ENCODE results near the gene NEUROD1.
"Not testable (repeated sequence)": the region's sequence is repeated elsewhere in the genome, so short reads cannot be mapped to it uniquely, and the experiment has no call there.

NEUROD1 gene

DNA sequence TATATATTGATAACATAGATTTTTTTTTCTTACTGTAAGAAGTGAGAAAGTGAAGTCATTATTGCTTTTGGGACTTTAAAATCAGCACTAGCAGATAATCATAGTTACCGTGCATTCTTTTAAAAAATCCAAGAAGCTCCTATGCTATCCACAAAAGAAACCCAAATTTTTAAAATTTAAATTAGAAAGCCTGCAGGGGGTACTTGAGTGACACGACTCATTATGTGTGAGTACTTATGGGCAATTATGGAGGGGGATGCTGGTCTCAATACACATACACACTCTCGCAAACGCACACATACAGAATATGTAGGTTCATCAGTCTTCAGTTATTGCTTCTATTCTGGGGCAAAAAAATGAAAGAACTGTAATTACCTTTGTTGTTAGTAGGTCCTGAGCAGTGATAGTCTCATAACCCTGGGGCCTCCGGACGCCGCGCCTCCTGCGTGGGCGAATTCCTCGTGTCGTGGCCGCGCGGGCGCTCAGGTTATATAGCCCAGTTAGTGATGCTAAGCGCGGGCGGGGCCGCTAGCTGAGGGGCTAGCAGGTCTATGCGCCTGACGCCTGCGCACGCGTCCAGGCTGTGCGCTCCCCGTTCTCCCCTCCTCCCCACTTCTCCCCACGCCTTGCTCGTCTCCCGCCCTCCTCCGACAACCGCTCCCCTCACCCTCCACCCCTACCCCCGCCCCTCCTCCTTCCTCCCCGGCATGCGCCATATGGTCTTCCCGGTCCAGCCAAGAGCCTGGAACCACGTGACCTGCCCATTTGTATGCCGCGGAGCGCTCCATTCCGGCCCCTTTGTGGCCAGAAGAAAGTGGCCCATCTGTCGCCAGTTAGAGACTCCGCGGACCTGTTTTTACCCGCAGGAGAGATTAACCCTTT, at the start of gene NEUROD1:
TSS of gene NEUROD1 (minus strand) at position 463 of the 882 bp plus-strand sequence. CDS start 1,657 bp downstream, outside the sequence.
- no peak for DNase-seq (ENCODE audit: low read depth, low spot score)
- POLR2A ChIA-PET, result no interaction called here
- H3K4me3 ChIP-seq (ENCODE audit: low read depth, low read length), result no peak within 1 kb of the TSS
- CTCF ChIA-PET, result no interaction called here
- TF ChIP-seq, protein P1, sequence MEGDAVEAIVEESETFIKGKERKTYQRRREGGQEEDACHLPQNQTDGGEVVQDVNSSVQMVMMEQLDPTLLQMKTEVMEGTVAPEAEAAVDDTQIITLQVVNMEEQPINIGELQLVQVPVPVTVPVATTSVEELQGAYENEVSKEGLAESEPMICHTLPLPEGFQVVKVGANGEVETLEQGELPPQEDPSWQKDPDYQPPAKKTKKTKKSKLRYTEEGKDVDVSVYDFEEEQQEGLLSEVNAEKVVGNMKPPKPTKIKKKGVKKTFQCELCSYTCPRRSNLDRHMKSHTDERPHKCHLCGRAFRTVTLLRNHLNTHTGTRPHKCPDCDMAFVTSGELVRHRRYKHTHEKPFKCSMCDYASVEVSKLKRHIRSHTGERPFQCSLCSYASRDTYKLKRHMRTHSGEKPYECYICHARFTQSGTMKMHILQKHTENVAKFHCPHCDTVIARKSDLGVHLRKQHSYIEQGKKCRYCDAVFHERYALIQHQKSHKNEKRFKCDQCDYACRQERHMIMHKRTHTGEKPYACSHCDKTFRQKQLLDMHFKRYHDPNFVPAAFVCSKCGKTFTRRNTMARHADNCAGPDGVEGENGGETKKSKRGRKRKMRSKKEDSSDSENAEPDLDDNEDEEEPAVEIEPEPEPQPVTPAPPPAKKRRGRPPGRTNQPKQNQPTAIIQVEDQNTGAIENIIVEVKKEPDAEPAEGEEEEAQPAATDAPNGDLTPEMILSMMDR (IDR thresholded peaks at IDR 0.05; ENCODE audit: insufficient read depth, low read length, missing control alignments), result no peak

- POLR2A ChIA-PET, result no interaction called here
- TF ChIP-seq, protein P1 (IDR thresholded peaks at IDR 0.05; ENCODE audit: insufficient read depth, low read length, missing control alignments), result no peak
- CTCF ChIA-PET, result interaction anchor here (1.6 kb wide), 1 partner anchor 10 kb away, joined by 4 read pairs; no protein-coding TSS in a partner anchor
- DNase-seq (ENCODE audit: low read depth, low spot score), result no peak
- no peak overlapping the region for H3K4me3 ChIP-seq (ENCODE audit: low read depth, low read length)
These were observed 45.2 kb upstream of the NEUROD1 start for GRCh38 chr2:181725476-181725875.

DNA sequence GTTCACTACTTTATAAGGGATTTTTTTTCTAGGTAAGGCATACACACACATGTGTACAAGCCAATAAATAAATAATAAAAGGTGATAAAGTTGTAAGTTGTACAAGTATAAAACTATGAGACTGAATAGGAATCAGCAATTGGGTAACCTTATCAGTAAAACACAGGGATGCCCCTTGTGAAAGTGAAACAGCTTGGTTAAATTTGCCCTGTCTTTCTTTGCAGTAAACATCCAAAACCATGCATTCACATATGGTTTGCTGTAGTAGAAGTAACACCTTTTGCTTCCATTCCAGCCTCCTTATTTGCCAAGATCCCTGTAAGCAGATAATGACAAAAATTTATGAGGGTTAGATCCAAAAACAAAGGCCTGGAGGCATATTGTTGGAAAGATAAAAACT, 44.3 kb upstream of the NEUROD1 start:
- POLR2A ChIA-PET, result no interaction called here
- H3K4me3 ChIP-seq (ENCODE audit: low read depth, low read length), result no peak overlapping the region
- TF ChIP-seq, protein P1 (IDR thresholded peaks at IDR 0.05; ENCODE audit: insufficient read depth, low read length, missing control alignments), result no peak
- CTCF ChIA-PET, result interaction anchor here (1.2 to 1.9 kb wide), 4 partner anchors 9 to 1601 kb away, joined by 4 to 19 read pairs (median 4); no protein-coding TSS in a partner anchor
- DNase-seq (ENCODE audit: low read depth, low spot score), result no peak

DNA sequence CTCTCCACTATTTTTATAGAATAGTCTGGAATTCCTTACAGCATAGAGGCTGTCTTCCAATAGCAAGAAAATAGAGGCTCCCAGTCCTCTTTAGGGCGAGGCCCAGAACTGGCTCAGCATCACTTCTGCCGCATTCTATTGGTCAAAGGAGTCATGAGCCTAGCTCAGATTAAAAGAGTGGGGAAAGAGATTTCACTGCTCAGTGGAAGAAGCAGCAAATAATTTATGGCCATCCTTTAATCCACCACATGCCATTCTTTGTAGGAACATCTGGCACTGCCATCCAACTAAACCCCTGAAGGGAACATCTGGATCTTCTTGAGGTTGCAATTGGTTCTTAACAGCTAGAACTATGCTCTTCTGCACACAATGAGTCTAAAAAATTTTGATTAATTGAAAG, 43.4 kb upstream of the NEUROD1 start:
- TF ChIP-seq, protein P1 (IDR thresholded peaks at IDR 0.05; ENCODE audit: insufficient read depth, low read length, missing control alignments), result no peak
- POLR2A ChIA-PET, result no interaction called here
- no peak for DNase-seq (ENCODE audit: low read depth, low spot score)
- CTCF ChIA-PET, result interaction anchor here (1.2 to 2.0 kb wide), 5 partner anchors 9 to 1600 kb away, joined by 4 to 19 read pairs (median 5); no protein-coding TSS in a partner anchor
- no peak overlapping the region for H3K4me3 ChIP-seq (ENCODE audit: low read depth, low read length)

GRCh38 chr2:181715033-181715630, 34.8 kb upstream of the NEUROD1 start:
- TF ChIP-seq, protein P1 (IDR thresholded peaks at IDR 0.05; ENCODE audit: insufficient read depth, low read length, missing control alignments), result peak; percentile 60
- ChIA-PET POLR2A (no interaction called here), CTCF (interaction anchor here (0.6 to 5.4 kb wide), 41 partner anchors 9 to 1591 kb away, joined by 3 to 94 read pairs (median 4); no protein-coding TSS in a partner anchor)
- H3K4me3 ChIP-seq (ENCODE audit: low read depth, low read length), result no peak overlapping the region
- DNase-seq (ENCODE audit: low read depth, low spot score), result peak; percentile 41

GRCh38 chr2:181711051-181711450, 30.7 kb upstream of the NEUROD1 start:
- DNase-seq (ENCODE audit: low read depth, low spot score); H3K4me3 ChIP-seq (ENCODE audit: low read depth, low read length); POLR2A ChIA-PET: not testable (repeated sequence)
- CTCF ChIA-PET, result interaction anchor here (1.5 kb wide), 1 partner anchor 138 kb away, joined by 7 read pairs; no protein-coding TSS in a partner anchor

GRCh38 chr2:181702519-181702918, 22.2 kb upstream of the NEUROD1 start:
- DNase-seq (ENCODE audit: low read depth, low spot score); CTCF ChIA-PET; POLR2A ChIA-PET; H3K4me3 ChIP-seq (ENCODE audit: low read depth, low read length): not testable (repeated sequence)

Measured in AG04449 (cell line).